Neural progenitor cell (in vitro differentiated cells): ENCODE results near the gene RNF186. TPM values are rescaled to one million over a fixed set of nuclear protein-coding genes. Genes with fewer than 3 reads are reported as not detected.
"Not testable (repeated sequence)": the region's sequence is repeated elsewhere in the genome, so short reads cannot be mapped to it uniquely, and the experiment has no call there.

Experiments used
- DNase-seq: peaks from one replicate; pipeline ENCODE4 v3.0.0-alpha.2; 2016; ENCODE audit warnings: low spot score
- H2AFZ ChIP-seq: fragments of 200-600 bp; sonication (generic); replicated peaks from 2 replicates; pipeline ENCODE4 v1.6.1; 2016; ENCODE audit warnings: antibody characterized with exemption
- H3F3A ChIP-seq: fragments of 200-600 bp; sonication (generic); 2 replicates; pipeline ENCODE4 v1.6.1; 2016; ENCODE audit warnings: antibody characterized with exemption, low read depth
- H3K27ac ChIP-seq: fragments of 200-600 bp; sonication (generic); 2 replicates; pipeline ENCODE4 v1.5.1; 2016; ENCODE audit warnings: mild to moderate bottlenecking
- H3K27me3 ChIP-seq: fragments of 200-600 bp; sonication (generic); 2 replicates; pipeline ENCODE4 v1.6.1; 2016; ENCODE audit warnings: mild to moderate bottlenecking, moderate library complexity
- H3K36me3 ChIP-seq: fragments of 200-600 bp; sonication (generic); 2 replicates; pipeline ENCODE4 v1.5.1; 2016
- H3K4me1 ChIP-seq: fragments of 200-600 bp; sonication (generic); 2 replicates; pipeline ENCODE4 v1.6.1; 2016; ENCODE audit warnings: mixed run types
- H3K4me2 ChIP-seq: fragments of 200-600 bp; sonication (generic); 2 replicates; pipeline ENCODE4 v1.6.1; 2016
- H3K4me3 ChIP-seq: fragments of 200-600 bp; sonication (generic); 2 replicates; pipeline ENCODE4 v1.5.1; 2016
- H3K79me2 ChIP-seq: fragments of 200-600 bp; sonication (generic); 2 replicates; pipeline ENCODE4 v1.6.1; 2016; ENCODE audit warnings: low read depth
- H3K9ac ChIP-seq: fragments of 200-600 bp; sonication (generic); 2 replicates; pipeline ENCODE4 v1.6.1; 2016
- H3K9me3 ChIP-seq: fragments of 200-600 bp; sonication (generic); 2 replicates; pipeline ENCODE4 v1.5.1; 2016; ENCODE audit warnings: low read depth
- H4K20me1 ChIP-seq: fragments of 200-600 bp; sonication (generic); 2 replicates; pipeline ENCODE4 v1.6.1; 2016; ENCODE audit warnings: low read depth
- H3K27ac Mint-ChIP-seq: 3 replicates; pipeline ENCODE4 v1.8.0; 2021; ENCODE audit warnings: mixed read lengths
- H3K27me3 Mint-ChIP-seq: 2 replicates; pipeline ENCODE4 v1.8.0; 2022; ENCODE audit warnings: low read depth, mild to moderate bottlenecking, inconsistent platforms, moderate library complexity, mixed read lengths; ENCODE audit not compliant: insufficient read depth
- H3K36me3 Mint-ChIP-seq: 3 replicates; pipeline ENCODE4 v1.8.0; 2021; ENCODE audit warnings: mixed read lengths
- H3K4me1 Mint-ChIP-seq: 3 replicates; pipeline ENCODE4 v1.8.0; 2021; ENCODE audit warnings: mixed read lengths
- H3K4me3 Mint-ChIP-seq: 3 replicates; pipeline ENCODE4 v1.8.0; 2021; ENCODE audit warnings: mild to moderate bottlenecking, moderate library complexity, mixed read lengths
- H3K9me3 Mint-ChIP-seq: 3 replicates; pipeline ENCODE4 v1.8.0; 2020; ENCODE audit warnings: mixed read lengths
- CTCF ChIP-seq: fragments of 200-600 bp; sonication (generic); IDR thresholded peaks from 2 replicates; pipeline ENCODE4 v1.5.1; 2017; ENCODE audit warnings: antibody characterized with exemption, mild to moderate bottlenecking
- EZH2 ChIP-seq: fragments of 200-600 bp; sonication (generic); IDR thresholded peaks from 2 replicates; pipeline ENCODE4 v1.6.1; 2017; ENCODE audit warnings: antibody characterized with exemption, mild to moderate bottlenecking, moderate library complexity
- EZH2phosphoT487 ChIP-seq: fragments of 200-600 bp; sonication (generic); IDR thresholded peaks from 2 replicates; pipeline ENCODE4 v1.6.1; 2017; ENCODE audit warnings: antibody characterized with exemption
- total RNA-seq: library from RNA; depleted of rRNA; stranded (reverse); fragments of >200 nt; gene quantifications from 2 replicates; pipeline ENCODE4 v1.2.3, GENCODE V29; 2015; ENCODE audit warnings: low replicate concordance

The RNF186 gene
- total RNA-seq, 1 donor from 2014 or later = not detected

- Mint-ChIP-seq H3K27me3 (peaks cover 6% of the 10 kb centered on the region), H3K9me3 (no peaks in the 10 kb centered on the region), H3K36me3 (no peaks in the 10 kb centered on the region), H3K27ac (no peak overlapping the region), H3K4me3 (no peak overlapping the region), H3K4me1 (peaks cover 5% of the 10 kb centered on the region)
- Histone ChIP-seq H3K27ac (no peak overlapping the region), H3K4me1 (no peaks in the 10 kb centered on the region), H2AFZ (no peak overlapping the region), H3F3A (no peaks in the 10 kb centered on the region), H3K4me3 (no peak overlapping the region), H3K27me3 (no peaks in the 10 kb centered on the region), H3K9me3 (no peaks in the 10 kb centered on the region), H3K9ac (no peak overlapping the region), H4K20me1 (no peaks in the 10 kb centered on the region), H3K36me3 (no peaks in the 10 kb centered on the region), H3K79me2 (no peaks in the 10 kb centered on the region), H3K4me2 (no peak overlapping the region)
- DNase-seq = no peak
- TF ChIP-seq CTCF (no peak), EZH2phosphoT487 (no peak), EZH2 (no peak)
Measured at GRCh38 chr1:19792237-19793002, 22.7 kb downstream of the RNF186 start.

DNA sequence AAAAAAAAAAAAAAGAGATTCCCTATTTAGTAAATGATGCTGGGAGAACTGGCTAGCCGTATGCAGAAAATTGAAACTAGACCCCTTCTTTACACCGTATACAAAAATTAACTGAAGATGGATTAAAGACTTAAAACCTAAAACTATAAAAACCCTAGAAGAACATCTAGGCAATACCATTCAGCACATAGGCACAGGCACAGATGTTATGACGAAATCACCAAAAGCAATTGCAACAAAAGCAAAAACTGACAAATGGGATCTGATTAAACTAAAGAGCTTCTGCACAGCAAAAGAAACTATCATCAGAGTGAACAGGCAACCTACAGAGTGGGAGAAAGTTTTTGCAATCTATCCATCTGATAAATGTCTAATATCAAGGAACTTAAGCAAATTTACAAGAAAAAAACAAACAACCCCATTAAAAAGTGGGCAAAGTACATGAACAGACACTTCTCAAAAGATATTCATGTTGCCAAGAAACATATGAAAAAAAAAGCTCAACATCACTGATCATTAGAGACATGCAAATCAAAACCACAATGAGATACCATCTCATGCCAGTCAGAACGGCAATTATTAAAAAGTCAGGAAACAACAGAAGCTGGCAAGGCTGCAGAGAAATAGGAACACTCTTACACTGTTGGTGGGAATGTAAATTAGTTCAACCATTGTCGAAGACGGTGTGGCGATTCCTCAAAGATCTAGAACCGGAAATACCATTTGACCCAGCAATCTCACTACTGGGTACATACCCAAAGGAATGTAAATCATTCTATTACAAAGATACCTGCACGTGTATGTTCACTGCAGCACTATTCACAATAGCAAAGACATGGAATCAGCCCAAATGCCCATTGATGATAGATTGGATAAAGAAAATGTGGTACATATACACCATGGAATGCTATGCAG lies 24.8 kb downstream of the RNF186 start:
- H3K4me1 ChIP-seq, H3K4me3 Mint-ChIP-seq, H3K4me2 ChIP-seq, H3K9me3 Mint-ChIP-seq, H2AFZ ChIP-seq, H3K27ac ChIP-seq, H3K27ac Mint-ChIP-seq, H3K79me2 ChIP-seq, H3K36me3 Mint-ChIP-seq, H3K36me3 ChIP-seq, H3K4me3 ChIP-seq, DNase-seq, H4K20me1 ChIP-seq, H3K27me3 ChIP-seq, H3K9me3 ChIP-seq, H3F3A ChIP-seq, H3K4me1 Mint-ChIP-seq, H3K9ac ChIP-seq: not testable (repeated sequence)
- H3K27me3 Mint-ChIP-seq = peaks cover 10% of the 10 kb centered on the region

- Histone ChIP-seq H3F3A (no peaks in the 10 kb centered on the region), H3K9ac (no peak overlapping the region), H3K79me2 (no peaks in the 10 kb centered on the region), H3K4me1 (no peaks in the 10 kb centered on the region), H3K36me3 (no peaks in the 10 kb centered on the region), H3K27me3 (peaks cover 18% of the 10 kb centered on the region), H3K4me3 (no peak overlapping the region), H3K4me2 (no peak overlapping the region), H3K27ac (no peak overlapping the region), H2AFZ (no peak overlapping the region), H3K9me3 (no peaks in the 10 kb centered on the region), H4K20me1 (no peaks in the 10 kb centered on the region)
- TF ChIP-seq EZH2phosphoT487 (no peak), CTCF (no peak), EZH2 (no peak)
- no peak for DNase-seq
- H3K4me3 Mint-ChIP-seq = no peak overlapping the region
- H3K4me1 Mint-ChIP-seq = peaks cover 3% of the 10 kb centered on the region
- no peaks in the 10 kb centered on the region for H3K36me3 Mint-ChIP-seq
- H3K27me3 Mint-ChIP-seq = peaks cover 10% of the 10 kb centered on the region
- no peaks in the 10 kb centered on the region for H3K9me3 Mint-ChIP-seq
- H3K27ac Mint-ChIP-seq = no peak overlapping the region
Measured at GRCh38 chr1:19786988-19787423, 28.1 kb downstream of the RNF186 start.
